ENCODE results near the gene GDPD4.

DNA sequence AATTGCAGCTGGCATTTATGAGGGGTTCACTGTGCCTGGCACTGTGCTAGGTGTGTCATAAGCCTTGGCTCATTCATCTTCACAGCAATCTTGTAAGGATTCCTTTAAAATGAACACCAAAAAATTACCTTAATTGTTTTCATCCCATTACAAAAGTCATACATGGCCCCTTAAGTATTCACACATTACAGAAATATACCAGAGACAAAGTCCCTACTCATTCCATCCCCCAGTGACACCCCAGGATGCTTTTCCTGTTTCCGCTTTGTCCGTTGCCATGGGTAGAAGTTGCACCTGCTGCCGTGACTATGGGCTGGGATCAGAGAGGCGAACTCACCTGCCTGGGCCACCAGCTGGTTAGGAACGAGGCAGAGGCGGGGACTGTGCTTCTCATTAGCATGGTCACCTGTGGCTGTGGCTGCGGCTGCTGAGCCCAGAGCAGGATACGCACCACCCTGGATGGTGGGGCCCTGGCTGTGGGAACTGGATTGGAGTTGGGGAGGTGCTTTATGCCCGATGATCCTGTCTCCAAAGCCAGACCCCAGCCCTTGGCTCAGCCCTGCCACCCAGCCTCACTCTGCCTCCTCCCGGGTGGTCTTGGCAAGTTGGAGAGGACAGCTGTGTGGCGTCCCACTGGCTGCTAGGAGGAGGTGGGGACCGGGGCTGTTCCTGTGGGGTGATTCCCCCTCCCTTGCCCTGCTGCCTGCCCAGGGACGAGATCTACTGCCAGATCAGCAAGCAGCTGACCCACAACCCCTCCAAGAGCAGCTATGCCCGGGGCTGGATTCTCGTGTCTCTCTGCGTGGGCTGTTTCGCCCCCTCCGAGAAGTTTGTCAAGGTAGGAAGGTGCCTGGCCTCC is 112.6 kb downstream of the GDPD4 start:
- TF ChIP-seq POLR2A (IDR thresholded peaks at IDR 0.05): no peak
- TF ChIP-seq, protein P1, sequence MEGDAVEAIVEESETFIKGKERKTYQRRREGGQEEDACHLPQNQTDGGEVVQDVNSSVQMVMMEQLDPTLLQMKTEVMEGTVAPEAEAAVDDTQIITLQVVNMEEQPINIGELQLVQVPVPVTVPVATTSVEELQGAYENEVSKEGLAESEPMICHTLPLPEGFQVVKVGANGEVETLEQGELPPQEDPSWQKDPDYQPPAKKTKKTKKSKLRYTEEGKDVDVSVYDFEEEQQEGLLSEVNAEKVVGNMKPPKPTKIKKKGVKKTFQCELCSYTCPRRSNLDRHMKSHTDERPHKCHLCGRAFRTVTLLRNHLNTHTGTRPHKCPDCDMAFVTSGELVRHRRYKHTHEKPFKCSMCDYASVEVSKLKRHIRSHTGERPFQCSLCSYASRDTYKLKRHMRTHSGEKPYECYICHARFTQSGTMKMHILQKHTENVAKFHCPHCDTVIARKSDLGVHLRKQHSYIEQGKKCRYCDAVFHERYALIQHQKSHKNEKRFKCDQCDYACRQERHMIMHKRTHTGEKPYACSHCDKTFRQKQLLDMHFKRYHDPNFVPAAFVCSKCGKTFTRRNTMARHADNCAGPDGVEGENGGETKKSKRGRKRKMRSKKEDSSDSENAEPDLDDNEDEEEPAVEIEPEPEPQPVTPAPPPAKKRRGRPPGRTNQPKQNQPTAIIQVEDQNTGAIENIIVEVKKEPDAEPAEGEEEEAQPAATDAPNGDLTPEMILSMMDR (IDR thresholded peaks at IDR 0.05): no peak

Data from stomach (tissue), 4 donors.